Activated CD4-positive, alpha-beta T cell treated with anti-CD3 and anti-CD28 coated beads, Interleukin-2, amount 50 U/mL, for 24 hours (primary cell): Measurements from ENCODE around the gene ACSL5.
"Not testable (repeated sequence)": the region's sequence is repeated elsewhere in the genome, so short reads cannot be mapped to it uniquely, and the experiment has no call there.

Experiments
- DNase-seq, 2 donors: peaks; one replicate each; pipeline ENCODE4 v3.0.0-alpha.2; 2020; ENCODE audit warnings: low read depth in 1 of 2, low spot score in 1 of 2

ACSL5 gene

DNA sequence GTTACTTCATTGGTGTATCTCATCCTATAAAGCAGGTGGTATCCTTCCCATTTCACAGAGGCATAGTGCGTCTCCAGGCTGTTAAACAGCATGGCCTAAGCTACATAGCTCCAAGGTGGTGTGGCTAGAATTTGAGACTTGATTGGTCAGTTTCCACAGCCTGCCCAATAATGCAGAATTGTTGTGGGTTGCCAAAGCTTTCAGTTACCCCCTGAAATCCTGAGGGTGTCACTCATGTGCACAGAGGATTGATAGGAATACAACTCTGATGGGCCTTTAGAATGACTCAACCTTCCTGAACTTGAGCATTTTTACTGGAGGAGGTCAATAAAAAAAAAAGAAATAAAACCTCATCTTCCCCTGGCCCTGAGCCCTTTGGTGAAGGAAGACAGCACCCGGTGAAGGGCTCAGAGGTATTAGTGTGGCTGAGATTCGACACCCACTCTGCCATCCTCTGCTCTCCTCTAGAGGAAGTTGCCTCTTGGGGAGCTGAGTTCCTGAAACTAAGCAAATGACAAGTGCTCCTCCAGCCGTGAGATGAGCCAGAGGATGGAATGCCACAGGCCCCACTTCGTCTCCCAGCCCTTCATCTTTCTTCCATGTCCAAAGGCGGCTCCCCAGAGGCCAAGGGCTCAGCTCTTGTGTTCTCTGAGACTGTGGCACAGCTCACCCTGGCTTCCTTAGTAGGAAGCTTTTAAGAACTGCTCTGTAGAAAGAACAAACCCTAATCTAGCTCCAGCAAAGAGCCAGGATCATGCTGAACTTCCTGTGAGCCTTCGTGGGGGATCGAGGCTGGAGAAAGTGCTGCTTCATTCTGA, 1.0 kb downstream of the ACSL5 start:
- DNase-seq, result peak in 1 of 2 donors; percentile 5

GRCh38 chr10:112375721-112376395, 1.9 kb downstream of the ACSL5 start:
- peak in 1 of 2 donors; percentile 22 for DNase-seq

GRCh38 chr10:112376396-112376790, 2.5 kb downstream of the ACSL5 start:
- peak in 1 of 2 donors; percentile 9 for DNase-seq

DNA sequence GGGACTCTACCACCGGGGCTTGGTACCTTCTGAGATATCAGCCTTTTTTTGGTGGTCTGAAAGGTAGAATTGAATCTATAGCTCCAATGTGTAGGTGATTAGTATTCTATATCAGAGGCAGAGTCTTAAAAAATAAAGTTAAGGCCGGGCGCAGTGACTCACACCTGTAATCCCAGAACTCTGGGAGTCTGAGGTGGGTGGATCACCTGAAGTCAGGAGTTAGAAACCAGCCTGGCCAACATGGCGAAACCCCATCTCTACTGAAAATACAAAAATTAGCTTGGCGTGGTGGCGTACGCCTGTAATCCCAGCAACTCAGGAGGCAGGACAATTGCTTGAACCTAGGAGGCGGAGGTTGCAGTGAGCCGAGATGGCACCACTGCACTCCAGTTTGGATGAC, 3.2 kb downstream of the ACSL5 start:
- DNase-seq, result not testable (repeated sequence)

- no peak for DNase-seq
Observed at GRCh38 chr10:112379635-112380296, 5.8 kb downstream of the ACSL5 start.

DNA sequence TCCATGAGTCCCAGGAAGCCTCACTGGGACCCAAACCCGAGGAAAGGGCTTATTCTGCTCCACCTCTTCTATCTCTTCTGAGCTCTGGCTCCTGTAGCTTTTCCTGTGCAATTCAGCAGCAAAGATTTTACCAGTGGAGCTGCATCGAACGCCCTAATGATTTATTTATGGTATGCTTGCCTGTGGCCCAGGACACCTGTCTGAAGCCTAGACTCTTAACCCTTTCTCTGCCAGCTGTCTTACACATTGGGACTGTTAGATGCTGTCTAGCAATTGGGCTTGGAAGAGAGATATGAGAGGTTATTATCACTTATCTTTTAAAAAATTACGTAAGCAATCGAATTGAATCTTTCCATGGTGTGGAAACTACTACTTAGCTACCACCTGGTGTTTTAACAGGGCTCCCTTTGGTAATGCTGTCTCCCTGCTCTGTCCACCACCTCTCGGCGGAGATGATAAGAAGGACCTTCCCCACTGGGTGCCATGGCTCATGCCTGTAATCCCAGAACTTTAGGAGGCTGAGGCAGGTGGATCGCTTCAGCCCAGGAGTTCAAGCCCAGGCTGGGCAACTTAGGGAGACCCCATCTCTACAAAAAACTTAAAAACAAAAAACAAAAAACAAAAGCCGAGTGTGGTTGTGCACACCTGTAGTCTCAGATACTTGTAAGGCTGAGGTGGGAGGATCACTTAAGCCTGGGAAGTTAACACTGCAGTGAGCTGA, 8.8 kb downstream of the ACSL5 start:
- no peak for DNase-seq

- no peak for DNase-seq
Observed at GRCh38 chr10:112383325-112383724, 9.4 kb downstream of the ACSL5 start.

DNA sequence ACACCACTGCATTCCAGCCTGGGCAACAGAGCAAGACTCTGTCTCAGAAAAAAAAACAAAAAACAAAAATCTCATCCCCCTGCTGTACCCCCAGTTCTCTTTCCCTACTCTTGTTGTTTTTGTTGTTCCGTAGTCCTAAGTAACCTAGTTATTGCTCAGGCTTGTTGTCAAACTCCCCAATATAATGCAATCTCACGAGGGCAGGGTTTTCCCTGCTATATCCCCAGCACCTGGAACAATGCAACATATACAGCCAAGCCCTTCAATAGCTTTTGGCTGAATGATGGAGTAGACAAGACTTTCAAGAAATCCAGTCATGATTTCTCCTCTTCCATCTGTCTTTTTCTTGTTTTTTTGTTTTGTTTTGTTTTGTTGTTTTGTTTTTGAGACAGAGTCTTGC, 10.2 kb downstream of the ACSL5 start:
- no peak for DNase-seq

GRCh38 chr10:112385201-112385600, 11.3 kb downstream of the ACSL5 start:
- DNase-seq, result no peak

- DNase-seq, result not testable (repeated sequence)
Observed at GRCh38 chr10:112388056-112388455, 14.1 kb downstream of the ACSL5 start.

DNA sequence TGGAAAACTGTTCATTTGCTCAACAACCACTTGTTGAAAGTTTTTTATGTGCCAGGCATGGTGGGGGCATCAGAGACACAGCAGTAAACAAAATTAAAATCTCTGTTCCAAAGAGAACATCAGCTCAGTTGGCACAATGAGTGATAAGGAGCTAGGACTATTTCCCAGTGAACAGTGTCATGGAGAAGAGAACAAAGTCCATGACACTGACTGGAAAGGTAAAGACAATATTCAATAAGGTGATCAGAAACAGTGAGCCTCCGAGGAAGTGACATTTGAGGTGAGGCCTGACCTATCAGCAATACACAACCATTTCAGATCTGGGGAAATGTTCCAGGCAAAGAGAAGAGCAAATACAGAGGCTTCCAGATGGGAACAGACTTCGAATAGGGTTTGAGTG, 14.6 kb downstream of the ACSL5 start:
- DNase-seq, result no peak

GRCh38 chr10:112389271-112389822, 15.4 kb downstream of the ACSL5 start:
- peak in 1 of 2 donors; percentile 62 for DNase-seq

GRCh38 chr10:112390125-112390703, 16.3 kb downstream of the ACSL5 start:
- no peak for DNase-seq

GRCh38 chr10:112393341-112393740, 19.4 kb downstream of the ACSL5 start:
- DNase-seq, result no peak

GRCh38 chr10:112393827-112394226, 19.9 kb downstream of the ACSL5 start:
- DNase-seq, result no peak

GRCh38 chr10:112394475-112394875, 20.6 kb downstream of the ACSL5 start:
- no peak for DNase-seq

DNA sequence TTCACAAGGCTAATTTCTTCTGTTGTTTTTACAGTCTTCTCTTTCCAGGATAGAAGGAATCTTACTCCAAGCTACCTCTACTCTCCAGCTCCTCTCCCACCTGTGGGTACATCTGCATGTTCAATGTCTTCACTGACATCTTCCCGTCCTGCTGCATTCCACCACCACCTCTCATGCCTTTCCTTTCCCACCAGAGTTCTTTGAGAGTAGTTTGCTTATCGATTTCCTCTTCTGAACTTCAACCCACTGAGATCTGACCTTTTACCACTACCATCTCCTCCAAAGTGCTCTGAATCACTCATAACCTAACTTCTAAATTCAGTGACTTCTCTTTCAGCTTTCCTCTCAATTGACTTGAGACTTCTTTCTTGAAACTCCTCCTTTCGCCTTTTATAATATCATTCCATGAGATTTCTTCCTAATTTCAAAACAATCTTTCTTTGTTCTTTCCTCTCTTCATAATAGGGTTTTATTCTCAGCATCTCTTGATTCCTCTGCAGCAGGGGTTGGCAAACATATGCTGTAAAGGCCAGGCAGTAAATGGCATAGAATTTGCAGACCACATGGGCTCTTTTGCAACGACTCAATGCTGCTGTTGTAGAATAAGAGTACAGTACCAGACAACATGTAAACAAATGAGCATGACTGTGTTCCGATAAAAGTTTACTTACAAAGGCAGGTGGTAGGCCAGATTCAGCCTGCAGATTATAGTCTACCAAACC, 22.1 kb downstream of the ACSL5 start:
- no peak for DNase-seq

DNA sequence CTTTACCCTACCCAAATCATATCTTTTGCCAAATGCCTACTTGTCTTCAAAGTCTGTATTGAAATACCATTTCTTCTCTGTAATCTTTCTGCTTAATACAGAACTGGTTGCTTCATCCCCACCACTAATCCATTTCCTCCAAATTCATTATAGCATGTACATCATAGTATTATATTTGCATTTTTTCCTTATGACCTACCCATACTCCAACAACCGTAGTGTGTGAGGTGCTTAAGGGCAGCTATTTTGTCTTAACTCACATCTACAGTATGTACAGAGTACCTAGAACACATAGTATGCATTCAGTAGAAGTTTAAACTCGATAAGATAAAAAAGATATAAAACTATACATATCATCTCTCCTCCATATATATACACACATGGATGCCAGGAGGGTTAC, 23.7 kb downstream of the ACSL5 start:
- DNase-seq, result no peak

GRCh38 chr10:112402917-112403316, 29.0 kb downstream of the ACSL5 start:
- no peak for DNase-seq

DNA sequence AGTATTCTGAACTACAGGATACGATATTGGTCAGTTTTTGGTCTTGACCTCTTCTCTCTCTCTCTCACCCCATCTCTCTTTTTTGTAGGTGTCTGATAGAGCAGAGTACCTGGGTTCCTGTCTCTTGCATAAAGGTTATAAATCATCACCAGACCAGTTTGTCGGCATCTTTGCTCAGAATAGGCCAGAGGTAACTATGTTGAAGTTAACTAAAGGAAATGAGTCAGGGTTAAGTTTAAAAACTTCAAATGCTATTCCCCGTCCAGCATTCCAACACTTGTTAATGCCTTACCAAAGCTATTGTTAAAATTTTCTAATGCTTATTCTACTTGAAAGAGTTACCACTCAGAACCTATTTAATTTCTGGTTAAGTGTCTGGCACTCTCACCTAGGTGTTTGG, 30.7 kb downstream of the ACSL5 start:
- DNase-seq, result no peak
